ENCODE data around the gene SIGLEC12.
"Not testable (repeated sequence)": the region's sequence is repeated elsewhere in the genome, so short reads cannot be mapped to it uniquely, and the experiment has no call there.

SIGLEC12 gene

DNA sequence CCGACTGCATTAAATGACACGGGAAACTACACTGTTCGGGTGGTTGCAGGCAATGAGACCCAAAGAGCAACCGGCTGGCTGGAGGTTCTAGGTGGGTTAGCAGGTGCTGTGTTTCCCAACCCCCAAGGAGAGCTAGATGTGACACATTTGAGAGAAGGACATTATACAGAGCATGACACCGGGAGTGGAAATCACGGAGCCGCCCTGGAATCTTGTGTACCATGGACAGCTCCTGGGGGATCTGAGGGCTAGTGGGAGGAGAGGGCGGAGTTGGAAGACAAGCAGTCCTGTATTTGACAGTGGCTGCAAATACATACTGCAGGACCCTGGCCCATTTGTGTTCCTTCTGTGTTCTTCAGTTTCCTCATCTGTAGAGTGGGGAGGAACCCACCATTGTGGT lies 21.0 kb downstream of the SIGLEC12 start:
- DNase-seq (ENCODE audit: low read depth), result no peak

DNA sequence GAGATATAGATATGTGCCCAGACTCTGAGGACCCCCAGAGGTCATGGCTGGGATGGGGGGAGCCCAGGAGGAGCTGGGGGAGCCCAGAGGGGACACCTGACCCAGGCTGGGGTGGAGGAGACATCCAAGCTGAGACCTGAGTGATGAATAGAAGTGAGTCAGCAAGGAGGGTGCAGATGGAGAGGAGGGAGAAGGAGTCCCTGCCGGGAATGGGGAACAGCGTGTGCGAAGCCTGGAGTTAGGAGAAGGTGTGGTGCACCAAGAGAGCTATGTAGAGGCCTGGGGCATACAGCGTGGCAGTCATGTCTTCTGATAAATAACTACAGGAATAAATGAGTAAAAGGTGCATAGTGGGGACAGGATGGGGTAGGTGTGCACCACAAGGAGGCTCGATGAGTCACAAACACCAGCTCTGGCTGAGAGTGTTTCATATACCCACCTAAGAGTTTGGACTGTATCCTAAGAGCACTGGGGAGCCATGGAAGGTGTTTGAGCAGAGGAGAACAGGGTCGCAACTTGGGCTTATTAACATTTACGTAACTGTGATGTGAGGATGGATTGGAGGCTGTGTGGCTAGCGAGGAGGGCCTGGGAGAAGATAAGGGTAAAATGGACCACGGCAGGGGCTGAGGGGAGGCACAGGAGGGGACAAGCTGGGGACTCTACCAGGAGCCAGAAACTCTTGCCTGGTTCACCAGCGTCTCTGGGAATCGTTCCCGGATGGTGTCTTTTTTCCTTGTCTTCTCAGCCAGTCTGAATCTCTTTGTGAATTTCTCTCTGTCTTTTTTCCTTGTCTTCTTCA lies 21.9 kb downstream of the SIGLEC12 start:
- DNase-seq (ENCODE audit: low read depth), result no peak

DNA sequence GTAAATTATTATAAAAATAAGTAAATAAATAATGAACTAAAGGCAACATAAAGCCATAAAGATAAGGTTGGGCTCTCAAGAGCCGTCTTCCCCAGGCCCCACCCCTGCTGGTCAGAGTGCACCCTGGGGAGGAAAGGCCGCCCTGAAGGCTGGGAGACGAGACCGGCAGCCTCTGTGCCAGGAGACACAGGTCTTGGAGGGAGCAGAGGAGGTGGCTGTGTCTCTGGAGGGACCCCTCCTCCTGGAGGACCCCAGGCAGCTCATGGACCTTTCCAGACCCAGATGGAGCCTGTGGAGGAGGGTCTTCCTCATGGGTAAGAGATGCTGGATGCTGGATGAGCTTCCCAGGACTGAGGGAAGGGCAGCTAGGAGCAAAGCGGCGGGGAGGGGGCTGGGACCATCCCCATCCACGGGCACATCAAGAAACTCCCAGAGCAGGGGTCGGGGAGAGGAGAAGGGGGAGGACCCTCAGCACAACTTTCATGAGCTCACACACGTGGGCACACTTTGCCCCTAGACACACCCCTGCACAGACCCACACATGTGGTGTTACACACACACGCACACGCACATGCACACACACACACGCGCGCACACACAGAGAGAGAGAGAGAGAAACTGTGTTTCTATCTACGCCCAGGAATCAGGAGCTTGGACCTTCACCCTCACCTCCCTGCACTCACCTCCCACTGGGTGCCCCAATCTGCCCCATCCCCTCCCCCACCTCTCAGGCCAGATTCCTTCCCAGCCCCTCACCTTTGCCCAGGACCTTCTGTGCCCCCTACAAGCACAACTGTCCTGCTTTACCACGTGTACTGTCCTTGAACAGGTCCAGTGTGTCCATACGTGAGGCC lies 23.0 kb downstream of the SIGLEC12 start, which contains the start of gene CEACAM18:
Gene CEACAM18 (plus strand): TSS at position 159 of the 854 bp plus-strand sequence.
- DNase-seq (ENCODE audit: low read depth), result no peak

DNA sequence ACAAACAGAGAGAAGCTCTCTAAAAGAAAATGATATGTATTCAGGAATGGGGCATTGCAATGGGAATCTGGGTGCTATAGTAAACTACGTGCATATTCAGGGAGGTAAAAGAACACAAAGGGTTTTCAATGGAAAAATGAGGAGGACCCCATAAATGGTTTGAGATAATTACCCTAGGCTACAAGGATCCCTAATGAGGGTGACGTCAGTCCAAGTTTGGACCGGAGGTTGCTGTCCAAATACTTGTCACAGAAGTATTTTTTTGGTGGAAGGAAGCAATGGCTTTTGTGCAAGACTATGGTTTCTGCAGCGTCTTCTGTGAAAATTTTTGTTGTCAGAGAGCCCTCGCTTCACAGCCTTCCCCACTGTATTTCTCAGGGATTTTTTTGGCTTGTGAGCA lies 24.3 kb downstream of the SIGLEC12 start:
- DNase-seq (ENCODE audit: low read depth), result no peak

DNA sequence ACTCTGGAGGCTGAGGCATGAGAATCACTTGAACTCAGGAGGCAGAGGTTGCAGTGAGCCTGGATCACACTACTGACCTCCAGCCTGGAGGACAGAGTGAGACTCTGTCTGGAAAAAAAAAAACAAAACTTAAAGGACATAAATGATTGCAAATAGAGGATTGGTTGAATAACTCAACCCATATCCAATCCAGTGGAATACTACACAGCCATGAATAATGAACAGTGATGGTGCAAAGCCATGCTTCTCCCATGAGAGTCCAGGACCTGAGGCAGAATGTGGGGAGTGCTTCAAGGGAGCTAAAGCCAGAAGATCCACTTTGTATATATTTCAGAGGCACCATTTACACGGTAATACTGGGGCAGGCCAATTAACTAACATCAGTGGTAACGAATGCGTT lies 25.4 kb downstream of the SIGLEC12 start:
- DNase-seq (ENCODE audit: low read depth), result no peak

DNA sequence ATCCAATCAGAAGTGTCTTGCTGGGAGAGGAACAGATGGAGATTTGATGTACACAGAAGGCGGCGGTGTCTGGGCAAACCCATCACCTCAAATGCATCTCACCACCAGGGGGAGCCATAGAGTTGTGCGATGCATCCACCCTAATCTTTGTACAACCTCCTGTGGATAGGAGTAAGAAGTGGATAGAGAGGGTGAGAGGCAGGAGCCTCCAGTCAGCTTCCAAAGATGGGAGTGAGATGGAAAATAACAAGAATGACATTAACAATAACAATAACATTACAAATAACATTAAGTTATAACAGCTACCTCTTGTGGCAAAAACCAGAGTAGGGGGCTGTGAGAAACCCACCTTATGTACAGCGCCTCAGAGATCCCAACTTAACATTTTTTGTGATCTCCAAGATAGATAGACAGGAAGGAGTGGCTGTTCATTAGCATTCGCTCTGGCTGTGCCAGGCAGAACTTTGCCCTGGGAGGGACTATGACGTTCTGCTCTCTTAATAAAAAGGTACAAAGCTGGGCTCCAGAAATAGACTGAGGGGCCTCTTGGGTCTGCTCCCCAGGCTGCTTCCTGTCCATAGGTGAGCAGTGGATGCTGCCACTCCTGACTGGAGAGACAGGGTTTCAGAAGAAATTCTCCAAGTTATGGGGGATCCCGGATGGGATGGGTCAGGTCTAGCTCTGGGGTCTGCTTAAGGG lies 28.4 kb downstream of the SIGLEC12 start:
- DNase-seq (ENCODE audit: low read depth), result peak; percentile 87

DNA sequence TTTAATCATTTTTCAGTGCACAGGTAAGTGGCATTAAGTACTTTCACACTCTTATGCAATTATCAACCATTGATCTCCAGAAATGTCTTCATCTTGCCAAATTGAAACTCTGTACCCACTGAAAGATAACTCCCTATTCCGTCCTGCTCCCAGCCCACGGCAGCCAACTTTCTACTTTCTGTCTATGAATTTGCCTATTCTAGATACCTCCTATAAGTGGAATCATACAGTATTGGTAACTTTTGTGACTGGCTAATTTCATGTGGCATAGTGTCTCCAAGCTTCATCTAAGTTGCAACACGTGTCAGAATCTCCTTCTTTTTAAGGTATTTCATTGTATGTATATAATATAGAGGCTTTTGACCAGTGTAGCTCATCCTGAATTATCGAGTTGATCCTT lies 29.0 kb downstream of the SIGLEC12 start:
- no peak for DNase-seq (ENCODE audit: low read depth)

DNA sequence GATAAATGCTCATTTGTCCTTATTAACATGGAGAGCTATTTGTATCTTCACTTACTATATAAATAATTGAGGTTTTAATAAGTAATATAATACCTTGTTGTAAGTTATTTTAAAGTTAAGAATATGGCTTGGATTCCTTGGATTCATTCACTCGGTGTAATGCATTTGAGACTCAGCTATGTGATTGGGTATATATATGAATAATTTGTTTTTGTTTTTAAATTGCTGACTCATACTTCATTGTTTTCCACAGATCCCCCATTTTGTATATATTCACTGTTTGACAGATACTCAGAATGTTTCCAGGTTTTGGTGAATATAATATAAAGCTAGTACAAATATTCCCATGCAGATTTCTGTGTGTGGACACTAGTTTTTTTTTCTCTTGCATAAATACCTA lies 30.1 kb downstream of the SIGLEC12 start:
- DNase-seq (ENCODE audit: low read depth), result no peak

DNA sequence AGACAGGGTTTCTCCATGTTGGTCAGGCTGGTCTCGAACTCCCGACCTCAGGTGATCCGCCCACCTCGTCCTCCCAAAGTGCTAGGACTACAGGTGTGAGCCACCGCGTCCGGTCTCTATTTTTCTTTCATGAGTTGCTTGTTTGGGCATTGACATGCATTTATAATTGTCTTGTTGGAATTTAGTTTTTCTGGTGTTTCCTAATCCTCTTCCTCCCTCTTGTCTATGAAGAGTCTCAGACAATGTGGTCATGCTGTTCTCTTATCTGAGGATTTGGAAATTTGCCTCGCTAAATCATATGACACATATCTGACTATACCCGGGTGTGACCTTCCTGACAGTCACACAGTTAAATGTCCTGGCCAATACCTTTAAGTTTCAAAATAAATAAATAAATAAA lies 30.6 kb downstream of the SIGLEC12 start:
- DNase-seq (ENCODE audit: low read depth), result no peak

DNA sequence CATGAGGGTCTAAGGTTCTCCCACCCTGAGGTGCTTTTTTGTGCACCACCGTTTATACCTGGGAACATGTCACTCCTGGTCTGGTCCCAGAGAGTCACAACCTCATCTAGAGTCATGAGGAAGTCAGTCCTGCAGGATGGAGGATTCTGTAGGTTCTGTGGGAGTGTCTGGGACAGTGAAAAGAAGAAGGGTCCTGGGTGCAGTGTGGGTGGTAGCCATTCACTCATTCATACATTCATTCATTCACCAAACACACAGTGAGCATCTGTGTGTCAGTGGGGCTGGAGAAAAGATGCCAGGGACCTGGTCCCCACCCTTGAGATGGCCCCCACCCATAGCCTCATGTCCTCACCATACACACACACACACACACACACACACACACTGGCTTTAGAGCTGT lies 32.0 kb downstream of the SIGLEC12 start:
- no peak for DNase-seq (ENCODE audit: low read depth)

DNA sequence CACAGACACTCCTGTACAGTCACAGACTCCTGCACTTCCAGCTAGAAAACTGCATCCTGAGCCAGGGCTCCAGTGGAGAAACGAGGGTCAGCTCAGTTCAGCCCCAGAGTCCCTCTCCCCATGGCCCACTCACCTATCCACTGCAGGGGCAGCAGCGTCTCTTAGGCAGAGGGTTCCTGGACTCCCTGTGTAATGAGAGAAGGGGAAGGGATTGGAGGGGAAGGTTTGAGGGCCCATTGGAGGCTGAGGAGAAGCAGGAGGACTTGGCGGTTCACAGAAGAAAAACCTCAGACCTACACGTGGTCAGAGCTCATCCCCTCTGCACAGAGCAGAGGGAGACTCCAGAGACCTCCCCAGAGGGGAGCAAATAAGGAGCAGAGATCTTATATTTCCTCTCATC lies 32.4 kb downstream of the SIGLEC12 start:
- DNase-seq (ENCODE audit: low read depth), result no peak

DNA sequence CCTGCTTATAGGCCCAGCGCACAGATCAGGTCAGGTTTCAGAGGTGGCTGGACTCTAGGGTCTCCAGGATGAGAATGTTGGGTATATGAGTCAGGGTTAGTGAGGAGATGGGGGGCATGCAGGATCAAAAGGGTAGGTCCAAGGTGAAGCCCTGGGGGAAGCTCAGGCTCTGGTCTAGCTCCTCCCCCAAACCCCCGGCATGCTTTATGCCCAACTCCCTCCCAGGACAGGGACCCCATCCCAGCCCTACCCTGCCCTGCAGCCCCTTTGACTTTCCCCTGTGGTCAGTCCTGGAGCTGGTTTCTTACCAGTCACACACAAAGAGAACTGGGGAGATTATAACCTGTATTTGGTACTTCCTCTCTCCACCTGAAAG lies 33.1 kb downstream of the SIGLEC12 start:
- DNase-seq (ENCODE audit: low read depth), result no peak

DNA sequence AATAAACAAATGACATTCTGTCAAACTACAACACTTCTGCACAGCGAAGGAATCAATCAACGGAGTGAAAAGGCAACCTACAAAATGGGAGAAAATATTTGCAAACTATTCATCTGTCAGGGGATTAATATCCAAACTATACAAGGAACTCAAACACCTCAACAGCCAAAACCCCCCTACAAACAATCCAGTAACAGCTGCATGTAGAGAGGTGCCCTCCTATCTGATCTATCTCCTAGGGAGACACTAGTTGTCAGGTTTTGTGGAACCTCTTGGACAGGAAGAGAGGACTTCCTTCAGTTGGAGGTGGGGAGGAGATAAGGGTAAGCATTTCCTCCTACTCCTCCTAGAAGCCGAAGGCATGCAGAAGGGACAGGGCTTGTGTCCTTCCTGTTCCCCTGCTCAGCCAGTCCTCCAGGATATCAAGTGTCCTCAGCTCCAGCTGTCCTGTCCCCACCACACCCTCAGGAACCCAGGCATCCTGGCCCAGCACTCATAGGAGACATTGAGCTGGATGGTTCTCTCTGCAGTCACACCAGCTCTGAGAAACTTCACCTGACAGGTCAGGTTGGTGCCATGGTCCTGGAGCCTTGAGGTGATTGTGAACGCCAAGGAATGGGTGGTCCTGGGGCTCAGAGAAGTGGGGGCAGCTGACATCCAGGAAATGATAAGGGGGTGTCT lies 33.6 kb downstream of the SIGLEC12 start:
- no peak for DNase-seq (ENCODE audit: low read depth)

DNA sequence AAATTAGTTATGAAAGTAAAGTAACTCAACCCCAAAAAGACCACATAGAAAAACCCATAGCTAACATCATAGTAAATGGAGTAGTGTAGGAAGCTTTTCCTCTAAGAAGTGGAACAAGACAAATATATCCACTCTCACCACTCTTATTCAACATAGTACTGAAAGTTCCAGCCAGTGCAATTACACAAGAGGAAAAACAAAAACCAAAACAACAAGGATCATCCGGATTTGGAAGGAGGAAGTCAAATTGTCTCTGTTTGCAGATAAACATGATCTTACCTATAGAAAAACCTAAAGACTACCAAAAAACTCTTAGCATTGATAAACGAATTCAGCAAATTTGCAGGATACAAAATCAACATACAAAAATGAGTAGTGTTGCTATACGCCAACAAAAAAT lies 34.9 kb downstream of the SIGLEC12 start:
- DNase-seq (ENCODE audit: low read depth), result no peak

DNA sequence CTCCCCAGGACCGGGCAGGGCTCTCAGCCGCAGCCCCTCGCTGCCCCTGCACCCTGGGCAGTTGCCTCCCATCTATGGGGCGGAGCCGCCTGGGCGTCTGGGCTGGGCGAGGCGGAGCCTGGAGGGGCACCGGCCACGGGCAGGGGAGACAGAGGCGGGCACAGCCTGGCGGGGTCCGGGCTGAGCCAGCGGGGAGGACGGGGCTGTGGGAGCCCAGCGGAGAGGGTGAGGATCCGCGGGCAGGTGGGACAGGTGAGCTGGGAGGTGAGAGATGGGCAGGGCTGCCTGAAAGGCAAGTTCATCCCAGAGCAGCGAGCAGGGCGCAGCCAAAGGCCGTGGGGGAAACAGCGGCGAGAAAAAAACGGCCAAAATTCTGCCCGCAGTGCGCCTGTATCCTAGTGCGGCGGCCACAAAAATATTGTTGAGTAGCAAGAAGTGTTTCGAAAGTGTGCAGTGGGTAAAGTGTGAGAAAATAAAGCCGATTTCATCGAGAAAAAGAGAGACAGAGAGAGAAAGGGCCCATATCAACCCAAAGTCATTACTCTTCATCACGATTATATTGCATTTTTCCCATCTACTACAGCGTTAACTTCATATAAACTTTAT lies 37.5 kb downstream of the SIGLEC12 start:
- not testable (repeated sequence) for DNase-seq (ENCODE audit: low read depth)

DNA sequence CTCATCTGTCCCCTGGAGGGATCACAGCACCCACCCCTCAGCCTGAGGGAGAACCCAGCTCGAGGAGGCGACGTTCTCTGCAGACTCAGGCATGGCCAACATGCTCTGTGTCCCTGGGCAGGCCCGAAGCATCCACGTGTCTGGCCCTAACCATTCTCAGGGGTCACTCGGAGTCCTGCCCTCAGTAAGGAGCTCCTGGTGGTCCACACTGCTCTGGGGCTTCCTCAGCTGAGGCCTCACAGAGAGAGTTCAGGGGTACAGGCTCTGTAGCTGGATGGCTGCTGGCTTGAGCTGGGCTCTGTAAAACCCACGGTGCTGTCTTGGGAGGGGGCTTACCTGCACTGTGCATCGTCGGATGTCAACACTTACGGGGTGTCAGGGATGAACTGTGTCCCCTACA lies 38.9 kb downstream of the SIGLEC12 start:
- DNase-seq (ENCODE audit: low read depth), result no peak

DNA sequence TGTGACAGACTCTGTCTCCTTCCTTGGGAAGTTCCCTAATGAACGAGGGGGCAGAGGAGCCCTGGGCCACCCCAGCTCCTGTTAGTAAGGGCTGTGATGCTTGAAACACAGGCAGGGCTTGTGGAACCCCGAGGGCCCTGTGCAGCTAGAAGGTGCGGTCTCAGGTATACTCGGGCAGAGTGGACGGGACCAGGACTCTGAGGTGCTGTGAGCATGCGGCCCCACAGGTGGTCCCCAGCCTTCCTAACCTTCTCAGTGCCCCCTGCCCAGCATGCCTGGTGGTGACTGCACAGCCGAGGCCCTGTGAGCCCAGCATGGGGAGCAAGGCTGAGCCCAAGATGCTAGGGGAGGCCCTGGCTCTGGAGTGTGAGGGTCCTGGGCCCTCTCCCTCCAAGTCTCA lies 39.3 kb downstream of the SIGLEC12 start:
- DNase-seq (ENCODE audit: low read depth), result no peak

DNA sequence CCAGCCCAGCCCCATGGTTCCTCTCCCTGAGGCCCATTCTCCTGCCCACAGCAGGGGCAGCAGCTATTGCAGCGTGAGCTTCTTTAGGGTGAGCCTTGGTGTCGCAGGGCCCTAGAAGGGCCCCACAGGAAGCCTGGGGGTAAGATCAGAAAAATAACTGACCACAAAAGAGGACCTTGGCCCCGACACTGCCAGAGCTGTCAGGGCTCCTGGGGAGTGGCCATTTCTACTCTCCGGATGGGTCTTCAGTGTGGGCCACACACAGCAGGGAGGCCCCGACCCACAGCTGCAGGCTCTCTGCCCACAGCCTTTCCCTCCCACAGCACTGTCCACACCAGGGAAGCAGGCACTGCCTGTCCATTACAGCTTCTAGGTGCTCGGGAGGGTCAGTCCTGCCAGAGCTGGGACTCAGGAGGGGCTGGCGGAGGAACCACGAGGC lies 39.9 kb downstream of the SIGLEC12 start:
- DNase-seq (ENCODE audit: low read depth), result no peak

DNA sequence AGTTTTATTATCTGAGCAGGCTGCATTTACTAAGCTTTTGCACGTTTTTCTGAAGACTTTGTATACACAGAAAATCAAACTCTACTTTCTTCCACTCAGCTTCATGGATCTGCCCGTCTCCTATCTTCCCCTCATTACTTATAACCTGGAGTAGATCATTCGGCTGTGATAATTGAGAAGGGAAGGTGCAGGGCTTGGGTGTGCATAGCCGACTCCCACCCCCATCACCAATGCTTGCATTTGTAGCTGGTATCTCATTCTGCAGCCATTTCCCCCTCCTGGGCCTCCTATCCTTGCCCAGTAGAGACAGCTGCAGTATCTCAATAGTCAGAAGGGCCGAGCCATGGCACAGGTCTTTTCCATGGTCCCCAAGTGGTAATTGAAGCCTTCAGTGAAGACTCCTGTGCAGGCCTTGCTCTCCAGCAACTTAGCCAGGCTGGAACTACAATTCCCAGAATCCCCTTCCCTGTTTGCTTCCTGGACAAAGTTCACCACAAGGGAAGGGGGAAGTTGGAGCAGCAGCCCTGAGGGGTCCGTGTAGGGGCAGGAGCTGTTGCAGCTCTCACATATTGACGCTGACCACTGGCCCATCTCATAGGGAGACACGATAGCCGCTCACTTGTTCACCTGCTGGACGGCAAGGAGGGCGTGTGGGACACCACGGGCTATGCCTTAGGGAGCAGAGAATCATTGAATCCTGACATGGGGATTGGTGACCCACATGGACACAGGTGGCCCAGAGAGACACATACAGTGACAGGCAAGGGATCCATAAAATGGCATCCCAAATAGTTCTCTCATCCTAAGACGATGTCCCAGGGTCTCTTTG lies 41.2 kb downstream of the SIGLEC12 start:
- no peak for DNase-seq (ENCODE audit: low read depth)

DNA sequence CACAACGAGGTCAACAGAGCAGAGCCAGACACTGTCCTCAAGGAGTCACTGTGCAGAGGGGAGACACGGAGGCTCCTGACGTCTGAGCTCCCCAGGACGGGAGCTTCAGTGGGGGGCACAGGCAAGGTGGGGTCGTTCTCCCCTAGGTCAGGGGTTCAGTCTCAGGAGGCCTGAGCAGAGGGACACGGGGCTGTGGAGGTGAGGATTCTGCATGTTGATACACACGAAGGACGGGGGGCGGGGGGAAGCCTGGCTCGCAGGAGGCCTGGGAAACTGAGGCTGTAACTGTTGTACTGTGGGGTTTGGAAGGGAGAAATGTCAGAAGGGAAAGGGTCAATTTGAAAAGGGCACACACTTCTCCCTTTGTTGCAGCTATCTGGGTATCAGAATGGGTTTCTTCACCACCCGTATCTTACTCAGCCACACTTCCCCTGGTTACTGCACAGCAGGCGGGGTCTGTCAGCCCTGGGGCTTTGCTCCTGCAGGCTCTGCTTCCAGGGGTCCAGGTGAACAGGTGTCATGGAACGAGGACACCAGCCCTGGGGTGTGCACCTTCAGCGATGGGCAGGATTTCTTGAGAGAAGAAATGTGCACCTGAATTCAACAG lies 42.6 kb downstream of the SIGLEC12 start:
- no peak for DNase-seq (ENCODE audit: low read depth)
